C4-2B (cell line): ENCODE results near the gene CERS4.

Source experiments
- CTCF ChIP-seq: fragments of 450-650 bp; conservative IDR thresholded peaks from 2 replicates; pipeline ENCODE4 v1.5.1; 2017; ENCODE audit warnings: mild to moderate bottlenecking
- ZFX ChIP-seq: fragments of 450-650 bp; IDR thresholded peaks from 2 replicates; pipeline ENCODE4 v1.6.1; 2017

GRCh38 chr19:8163759-8164158 lies 45.4 kb upstream of the CERS4 start:
- TF ChIP-seq CTCF (no peak), ZFX (no peak)
